Vagina (tissue), 2 donors: ENCODE results near the gene PTMA.

Source experiments
- POLR2A ChIP-seq, 2 donors: fragments of 450-650 bp; IDR thresholded peaks; one replicate each; pipeline ENCODE4 v1.6.1; 2017; ENCODE audit warnings: antibody characterized with exemption in 2 of 2, mild to moderate bottlenecking in 2 of 2, moderate library complexity in 2 of 2
- POLR2AphosphoS5 ChIP-seq, 2 donors: sonication (generic); formaldehyde crosslinking; IDR thresholded peaks; one replicate each; pipeline ENCODE4 v1.9.0; 2017; ENCODE audit warnings: antibody characterized with exemption in 2 of 2, mild to moderate bottlenecking in 2 of 2, low read depth in 1 of 2; ENCODE audit not compliant: insufficient read depth in 1 of 2
- TF ChIP-seq, protein P1 (sequence below), 3 experiments: fragments of 450-650 bp in 2 of 3; fragments of 200-600 bp in 1 of 3; sonication (generic) in 1 of 3; IDR thresholded peaks; one replicate each; pipeline ENCODE4 v1.5.1; 2017 to 2019; ENCODE audit warnings: antibody characterized with exemption in 3 of 3, mild to moderate bottlenecking in 2 of 3, moderate library complexity in 2 of 3

DNA sequence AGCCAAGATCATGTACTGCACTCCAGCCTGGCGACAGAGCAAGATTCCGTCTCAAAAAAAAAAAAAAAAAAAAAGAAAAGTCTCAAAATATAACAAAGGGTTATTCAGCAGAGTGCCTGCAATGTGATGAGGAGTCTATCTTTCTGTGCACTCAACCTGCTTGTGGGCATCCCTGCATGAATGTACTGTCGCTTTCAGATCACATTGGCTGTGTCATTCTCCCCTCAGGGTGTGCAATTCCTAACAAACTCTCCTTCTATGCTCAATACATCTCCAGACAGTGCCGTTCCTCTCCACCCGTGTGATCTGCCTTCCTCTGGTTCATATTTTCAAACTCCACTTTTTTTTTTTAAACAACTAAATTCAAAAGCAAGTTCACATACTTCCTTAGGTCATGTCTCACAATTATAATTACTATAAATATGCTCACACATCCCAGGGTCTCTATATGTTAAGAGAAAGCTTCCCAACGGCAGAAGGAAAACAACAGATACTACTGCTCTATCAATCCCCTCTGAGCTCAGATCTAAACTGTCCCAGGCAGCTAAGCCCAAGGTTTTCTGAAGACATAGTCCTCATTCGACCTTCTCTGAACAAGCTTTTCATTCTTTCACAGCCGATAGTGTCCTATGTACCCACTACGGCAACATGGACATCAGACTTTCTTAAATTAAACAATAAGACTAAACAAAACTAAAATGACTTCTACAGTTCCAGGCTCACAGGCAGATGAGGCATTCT, 35.2 kb downstream of the PTMA start:
- TF ChIP-seq, protein P1, sequence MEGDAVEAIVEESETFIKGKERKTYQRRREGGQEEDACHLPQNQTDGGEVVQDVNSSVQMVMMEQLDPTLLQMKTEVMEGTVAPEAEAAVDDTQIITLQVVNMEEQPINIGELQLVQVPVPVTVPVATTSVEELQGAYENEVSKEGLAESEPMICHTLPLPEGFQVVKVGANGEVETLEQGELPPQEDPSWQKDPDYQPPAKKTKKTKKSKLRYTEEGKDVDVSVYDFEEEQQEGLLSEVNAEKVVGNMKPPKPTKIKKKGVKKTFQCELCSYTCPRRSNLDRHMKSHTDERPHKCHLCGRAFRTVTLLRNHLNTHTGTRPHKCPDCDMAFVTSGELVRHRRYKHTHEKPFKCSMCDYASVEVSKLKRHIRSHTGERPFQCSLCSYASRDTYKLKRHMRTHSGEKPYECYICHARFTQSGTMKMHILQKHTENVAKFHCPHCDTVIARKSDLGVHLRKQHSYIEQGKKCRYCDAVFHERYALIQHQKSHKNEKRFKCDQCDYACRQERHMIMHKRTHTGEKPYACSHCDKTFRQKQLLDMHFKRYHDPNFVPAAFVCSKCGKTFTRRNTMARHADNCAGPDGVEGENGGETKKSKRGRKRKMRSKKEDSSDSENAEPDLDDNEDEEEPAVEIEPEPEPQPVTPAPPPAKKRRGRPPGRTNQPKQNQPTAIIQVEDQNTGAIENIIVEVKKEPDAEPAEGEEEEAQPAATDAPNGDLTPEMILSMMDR (IDR thresholded peaks at IDR 0.05): no peak
- TF ChIP-seq POLR2A (IDR thresholded peaks at IDR 0.05): no peak
- no peak for TF ChIP-seq POLR2AphosphoS5 (IDR thresholded peaks at IDR 0.05; ENCODE audit: insufficient read depth in 1 of 2, low read depth in 1 of 2)
